Neural cell (in vitro differentiated cells): Measurements from ENCODE around the gene MIEF1. TPM values are rescaled to one million over a fixed set of nuclear protein-coding genes. Genes with fewer than 3 reads are reported as not detected.

ENCODE experiments used
- H2AFZ ChIP-seq: fragments of 200-600, 300-800 bp; sonication (generic), shearing (Covaris generic); 2 replicates; pipeline ENCODE4 v1.6.0; 2014; ENCODE audit warnings: low read depth, mild to moderate bottlenecking, antibody characterized with exemption, low read length, moderate library complexity
- H3F3A ChIP-seq: fragments of 200-600 bp; shearing (Covaris generic); 2 replicates; pipeline ENCODE4 v1.6.1; 2016; ENCODE audit warnings: mild to moderate bottlenecking, moderate library complexity, mixed read lengths, antibody characterized with exemption, low read length; ENCODE audit not compliant: insufficient read depth, poor library complexity, severe bottlenecking
- H3K27ac ChIP-seq: fragments of 200-600, 300-800 bp; sonication (generic), shearing (Covaris generic); 2 replicates; pipeline ENCODE4 v1.5.1; 2014; ENCODE audit warnings: mild to moderate bottlenecking, low read length, moderate library complexity
- H3K27me3 ChIP-seq: fragments of 300-800, 200-600 bp; sonication (generic), shearing (Covaris generic); 2 replicates; pipeline ENCODE4 v1.6.0; 2014; ENCODE audit warnings: mild to moderate bottlenecking, low read depth, low read length, moderate library complexity; ENCODE audit not compliant: insufficient read depth
- H3K36me3 ChIP-seq: fragments of 300-800, 200-600 bp; sonication (generic), shearing (Covaris generic); 2 replicates; pipeline ENCODE4 v1.5.1; 2014; ENCODE audit warnings: mild to moderate bottlenecking, antibody characterized with exemption, low read length, moderate library complexity; ENCODE audit not compliant: insufficient read depth
- H3K4me2 ChIP-seq: fragments of 300-800, 200-600 bp; sonication (generic), shearing (Covaris generic); 2 replicates; pipeline ENCODE4 v1.6.0; 2014; ENCODE audit warnings: mild to moderate bottlenecking, low read length
- H3K4me3 ChIP-seq: fragments of 300-800, 200-600 bp; sonication (generic), shearing (Covaris generic); 2 replicates; pipeline ENCODE4 v1.5.1; 2014; ENCODE audit warnings: mild to moderate bottlenecking, low read length, moderate library complexity
- H3K79me2 ChIP-seq: fragments of 200-600 bp; shearing (Covaris generic); replicated peaks from 2 replicates; pipeline ENCODE4 v1.6.0; 2014; ENCODE audit warnings: mild to moderate bottlenecking, low read length, moderate library complexity; ENCODE audit not compliant: insufficient read depth
- H3K9ac ChIP-seq: fragments of 300-800, 200-600 bp; sonication (generic), shearing (Covaris generic); 2 replicates; pipeline ENCODE4 v1.6.1; 2016; ENCODE audit warnings: mild to moderate bottlenecking, low read length, mixed read lengths
- H3K9me2 ChIP-seq: fragments of 200-600 bp; shearing (Covaris generic); 2 replicates; pipeline ENCODE4 v1.6.1; 2016; ENCODE audit warnings: mild to moderate bottlenecking, low read length, mixed read lengths; ENCODE audit not compliant: insufficient read depth
- H3K9me3 ChIP-seq: fragments of 200-600, 300-800 bp; sonication (generic), shearing (Covaris generic); 2 replicates; pipeline ENCODE4 v1.6.1; 2016; ENCODE audit warnings: mild to moderate bottlenecking, mixed run types, low read length, moderate library complexity, mixed read lengths
- H4K20me1 ChIP-seq: fragments of 200-600 bp; shearing (Covaris generic); 2 replicates; pipeline ENCODE4 v1.6.1; 2016; ENCODE audit warnings: mild to moderate bottlenecking, mixed run types; ENCODE audit not compliant: insufficient read depth
- CTCF ChIP-seq: fragments of 450-650 bp; IDR thresholded peaks from 2 replicates; pipeline ENCODE4 v1.5.1; 2014; ENCODE audit warnings: antibody characterized with exemption, mild to moderate bottlenecking, moderate library complexity; ENCODE audit not compliant: poor library complexity, severe bottlenecking
- EP300 ChIP-seq: fragments of 450-650 bp; conservative IDR thresholded peaks from 2 replicates; pipeline ENCODE4 v1.6.1; 2014; ENCODE audit warnings: antibody characterized with exemption, mild to moderate bottlenecking, moderate library complexity; ENCODE audit not compliant: poor library complexity, severe bottlenecking
- EZH2 ChIP-seq: fragments of 200-600, 300-800 bp; shearing (Covaris generic), sonication (generic); IDR thresholded peaks from 2 replicates; pipeline ENCODE4 v1.6.1; 2014; ENCODE audit warnings: antibody characterized with exemption, low read length, borderline replicate concordance, mild to moderate bottlenecking; ENCODE audit not compliant: insufficient read depth, poor library complexity, severe bottlenecking
- MXI1 ChIP-seq: fragments of 450-650 bp; conservative IDR thresholded peaks from 2 replicates; pipeline ENCODE4 v1.6.1; 2014; ENCODE audit warnings: antibody characterized with exemption, mild to moderate bottlenecking; ENCODE audit not compliant: poor library complexity, severe bottlenecking
- POLR2AphosphoS5 ChIP-seq: IDR thresholded peaks from 2 replicates; pipeline ENCODE4 v1.6.1; 2012
- RAD21 ChIP-seq: fragments of 450-650 bp; conservative IDR thresholded peaks from 2 replicates; pipeline ENCODE4 v1.6.1; 2014; ENCODE audit warnings: antibody characterized with exemption, mild to moderate bottlenecking, moderate library complexity
- REST ChIP-seq: IDR thresholded peaks from 2 replicates; pipeline ENCODE4 v1.6.1; 2012; ENCODE audit warnings: borderline replicate concordance
- SMC3 ChIP-seq: fragments of 450-650 bp; conservative IDR thresholded peaks from 2 replicates; pipeline ENCODE4 v1.6.1; 2014; ENCODE audit warnings: antibody characterized with exemption, mild to moderate bottlenecking, moderate library complexity; ENCODE audit not compliant: poor library complexity
- TAF1 ChIP-seq: IDR thresholded peaks from 2 replicates; pipeline ENCODE4 v1.6.1; 2012; ENCODE audit warnings: low read depth
- polyA plus RNA-seq: library from polyadenylated mRNA; depleted of rRNA; stranded (reverse); fragments of >200 nt; gene quantifications from 2 replicates; pipeline ENCODE4 v1.2.3, GENCODE V29; 2014

Gene MIEF1
- polyA plus RNA-seq, 1 donor from 2014 or later, result 19.8 TPM

GRCh38 chr22:39530116-39530515 is 28.0 kb downstream of the MIEF1 start:
- H3K36me3 ChIP-seq, result no peaks in the 10 kb centered on the region
- no peak overlapping the region for H3K27ac ChIP-seq
- no peak overlapping the region for H2AFZ ChIP-seq
- H4K20me1 ChIP-seq, result peaks cover 12% of the 10 kb centered on the region
- peak overlapping the region; percentile 5 for H3K9ac ChIP-seq
- H3K4me3 ChIP-seq, result no peak overlapping the region
- H3F3A ChIP-seq, result no peaks in the 10 kb centered on the region
- no peak for TF ChIP-seq SMC3
- no peak for TF ChIP-seq POLR2AphosphoS5
- no peak for TF ChIP-seq RAD21
- no peak for TF ChIP-seq TAF1
- no peak for TF ChIP-seq EZH2
- no peak for TF ChIP-seq MXI1
- H3K9me2 ChIP-seq, result no peaks in the 10 kb centered on the region
- H3K4me2 ChIP-seq, result no peak overlapping the region
- H3K79me2 ChIP-seq, result peaks cover 32% of the 10 kb centered on the region
- H3K9me3 ChIP-seq, result no peaks in the 10 kb centered on the region
- H3K27me3 ChIP-seq, result no peaks in the 10 kb centered on the region

GRCh38 chr22:39530692-39531331 is 28.7 kb downstream of the MIEF1 start:
- peak overlapping the region; percentile 89 for H3K9ac ChIP-seq
- peak; percentile 16 for TF ChIP-seq RAD21
- peak; percentile 40 for TF ChIP-seq CTCF
- TF ChIP-seq SMC3, result peak; percentile 33
- no peak for TF ChIP-seq POLR2AphosphoS5
- no peak overlapping the region for H2AFZ ChIP-seq
- no peaks in the 10 kb centered on the region for H3K27me3 ChIP-seq
- H3K9me3 ChIP-seq, result no peaks in the 10 kb centered on the region
- no peaks in the 10 kb centered on the region for H3F3A ChIP-seq
- H3K27ac ChIP-seq, result peak overlapping the region; percentile 29
- peaks cover 10% of the 10 kb centered on the region for H4K20me1 ChIP-seq
- no peaks in the 10 kb centered on the region for H3K36me3 ChIP-seq
- H3K79me2 ChIP-seq, result peaks cover 26% of the 10 kb centered on the region
- H3K9me2 ChIP-seq, result no peaks in the 10 kb centered on the region
- peak overlapping the region; percentile 75 for H3K4me3 ChIP-seq
- H3K4me2 ChIP-seq, result no peak overlapping the region

GRCh38 chr22:39532215-39533073 is 30.4 kb downstream of the MIEF1 start, which contains the start of gene RPS19BP1:
RPS19BP1 (minus strand) TSS chr22:39532748; CDS start chr22:39532738, 10 bp downstream.
- Histone ChIP-seq H3K79me2 (peaks cover 23% of the 10 kb centered on the region), H3K27me3 (no peaks in the 10 kb centered on the region), H4K20me1 (peaks cover 10% of the 10 kb centered on the region), H3K9ac (peak within 1 kb of the TSS; percentile 89), H3K4me2 (peak within 1 kb of the TSS; percentile 82), H3F3A (no peaks in the 10 kb centered on the region), H3K27ac (peak within 1 kb of the TSS; percentile 82), H3K36me3 (no peaks in the 10 kb centered on the region), H3K4me3 (peak within 1 kb of the TSS; percentile 75), H3K9me2 (no peaks in the 10 kb centered on the region), H2AFZ (peak within 1 kb of the TSS; percentile 53), H3K9me3 (no peaks in the 10 kb centered on the region)
- TF ChIP-seq SMC3 (peak; percentile 27), EP300 (peak; percentile 49), POLR2AphosphoS5 (peak; percentile 81), TAF1 (no peak), EZH2 (no peak), CTCF (no peak), MXI1 (peak; percentile 89), RAD21 (peak; percentile 18), REST (peak; percentile 52)
